Natural killer cell treated with Interleukin-12 subunit alpha and Interleukin-12 subunit beta and Interleukin-15 and Interleukin-18, amount 100 ng/mL, for 72 hours (primary cell): ENCODE data around the gene UBE2J2. TPM values are rescaled to one million over a fixed set of nuclear protein-coding genes. Genes with fewer than 3 reads are reported as not detected.

Experiments used
- ATAC-seq, 2 donors: fragments of 150-1000 bp; cut with Tn5 transposase in 1 of 2; sonication (Bioruptor Pico), chemical (Tn5 transposase) in 1 of 2; 2 replicates each; pipeline ENCODE4 v1.10.0; 2021
- DNase-seq: peaks from one replicate; pipeline ENCODE4 v3.0.0; 2022; ENCODE audit warnings: low spot score
- H3K27ac Mint-ChIP-seq, 2 donors: 1 replicate in 1 of 2; 2 replicates in 1 of 2; pipeline ENCODE4 v1.8.0; 2022; ENCODE audit warnings: mixed read lengths in 2 of 2, mild to moderate bottlenecking in 1 of 2, moderate library complexity in 1 of 2
- H3K27me3 Mint-ChIP-seq, 2 donors: 1 replicate in 1 of 2; 2 replicates in 1 of 2; pipeline ENCODE4 v1.8.0; 2022; ENCODE audit warnings: mixed read lengths in 2 of 2
- H3K36me3 Mint-ChIP-seq: one replicate; pipeline ENCODE4 v1.8.0; 2022; ENCODE audit warnings: mixed read lengths
- H3K4me1 Mint-ChIP-seq, 2 donors: 1 replicate in 1 of 2; 2 replicates in 1 of 2; pipeline ENCODE4 v1.8.0; 2022; ENCODE audit warnings: low read depth in 2 of 2, mixed read lengths in 2 of 2, mild to moderate bottlenecking in 1 of 2
- H3K4me3 Mint-ChIP-seq: one replicate; pipeline ENCODE4 v1.8.0; 2022; ENCODE audit warnings: mixed read lengths
- H3K9me3 Mint-ChIP-seq: 2 replicates; pipeline ENCODE4 v1.8.0; 2022; ENCODE audit warnings: mixed read lengths
- total RNA-seq, 2 donors: library from RNA; stranded (reverse); gene quantifications; one replicate each; pipeline ENCODE4 v1.2.3, GENCODE V29; 2022

UBE2J2 gene
- total RNA-seq, 2 donors from 2014 or later = 70.6 to 119 TPM

GRCh38 chr1:1295154-1295923 is 21.7 kb upstream of the UBE2J2 start:
- Mint-ChIP-seq H3K36me3 (no peaks in the 10 kb centered on the region), H3K27ac (no peak overlapping the region), H3K9me3 (no peaks in the 10 kb centered on the region), H3K4me1 (no peaks in the 10 kb centered on the region), H3K27me3 (no peaks in the 10 kb centered on the region), H3K4me3 (no peak overlapping the region)
- ATAC-seq = no peak
- no peak for DNase-seq

- Mint-ChIP-seq H3K36me3 (no peaks in the 10 kb centered on the region), H3K9me3 (no peaks in the 10 kb centered on the region), H3K4me3 (no peak overlapping the region), H3K4me1 (no peaks in the 10 kb centered on the region), H3K27ac (no peak overlapping the region), H3K27me3 (no peaks in the 10 kb centered on the region)
- DNase-seq (no peak), ATAC-seq (no peak)
These were observed 20.7 kb upstream of the UBE2J2 start for GRCh38 chr1:1294250-1294890.

GRCh38 chr1:1293263-1294249 is 19.9 kb upstream of the UBE2J2 start:
- H3K36me3 Mint-ChIP-seq = no peaks in the 10 kb centered on the region
- no peaks in the 10 kb centered on the region for H3K27me3 Mint-ChIP-seq
- H3K27ac Mint-ChIP-seq = no peak overlapping the region
- H3K9me3 Mint-ChIP-seq = no peaks in the 10 kb centered on the region
- H3K4me3 Mint-ChIP-seq = no peak overlapping the region
- no peak for DNase-seq
- no peaks in the 10 kb centered on the region for H3K4me1 Mint-ChIP-seq
- no peak for ATAC-seq

GRCh38 chr1:1292851-1293250 is 19.2 kb upstream of the UBE2J2 start:
- DNase-seq (no peak), ATAC-seq (no peak)
- Mint-ChIP-seq H3K9me3 (no peaks in the 10 kb centered on the region), H3K27ac (no peak overlapping the region), H3K4me1 (no peaks in the 10 kb centered on the region), H3K36me3 (no peaks in the 10 kb centered on the region), H3K4me3 (no peak overlapping the region), H3K27me3 (no peaks in the 10 kb centered on the region)

GRCh38 chr1:1292442-1292779 is 18.8 kb upstream of the UBE2J2 start:
- no peak for DNase-seq
- H3K36me3 Mint-ChIP-seq = no peaks in the 10 kb centered on the region
- ATAC-seq = no peak
- H3K27me3 Mint-ChIP-seq = no peaks in the 10 kb centered on the region
- H3K4me3 Mint-ChIP-seq = no peak overlapping the region
- no peaks in the 10 kb centered on the region for H3K4me1 Mint-ChIP-seq
- H3K27ac Mint-ChIP-seq = no peak overlapping the region
- H3K9me3 Mint-ChIP-seq = no peaks in the 10 kb centered on the region

GRCh38 chr1:1291548-1292441 is 18.1 kb upstream of the UBE2J2 start:
- ATAC-seq (peak; percentile 5 to 41), DNase-seq (no peak)
- Mint-ChIP-seq H3K4me3 (no peak overlapping the region), H3K27me3 (no peaks in the 10 kb centered on the region), H3K36me3 (no peaks in the 10 kb centered on the region), H3K9me3 (no peaks in the 10 kb centered on the region), H3K4me1 (no peaks in the 10 kb centered on the region), H3K27ac (no peak overlapping the region)

GRCh38 chr1:1291023-1291528 is 17.4 kb upstream of the UBE2J2 start:
- Mint-ChIP-seq H3K9me3 (no peaks in the 10 kb centered on the region), H3K27ac (no peak overlapping the region), H3K36me3 (no peaks in the 10 kb centered on the region), H3K4me1 (no peaks in the 10 kb centered on the region), H3K4me3 (no peak overlapping the region), H3K27me3 (no peaks in the 10 kb centered on the region)
- no peak for DNase-seq
- no peak for ATAC-seq

- Mint-ChIP-seq H3K4me3 (no peak overlapping the region), H3K9me3 (no peaks in the 10 kb centered on the region), H3K4me1 (no peaks in the 10 kb centered on the region), H3K36me3 (no peaks in the 10 kb centered on the region), H3K27me3 (no peaks in the 10 kb centered on the region), H3K27ac (no peak overlapping the region)
- ATAC-seq (peak in 1 of 2 donors; percentile 62), DNase-seq (no peak)
These were observed 16.6 kb upstream of the UBE2J2 start for GRCh38 chr1:1290238-1290731.

- ATAC-seq = no peak
- peaks cover 0 to 3% of the 10 kb centered on the region in 2 donors for H3K4me1 Mint-ChIP-seq
- no peak overlapping the region for H3K27ac Mint-ChIP-seq
- DNase-seq = no peak
- H3K9me3 Mint-ChIP-seq = no peaks in the 10 kb centered on the region
- H3K36me3 Mint-ChIP-seq = no peaks in the 10 kb centered on the region
- H3K27me3 Mint-ChIP-seq = no peaks in the 10 kb centered on the region
- no peak overlapping the region for H3K4me3 Mint-ChIP-seq
These were observed 13.8 kb upstream of the UBE2J2 start for GRCh38 chr1:1287288-1288110.

GRCh38 chr1:1286313-1287261 is 12.9 kb upstream of the UBE2J2 start:
- Mint-ChIP-seq H3K27me3 (no peaks in the 10 kb centered on the region), H3K4me1 (peaks cover 0 to 6% of the 10 kb centered on the region in 2 donors), H3K4me3 (no peak overlapping the region), H3K36me3 (no peaks in the 10 kb centered on the region), H3K27ac (no peak overlapping the region), H3K9me3 (no peaks in the 10 kb centered on the region)
- ATAC-seq (no peak), DNase-seq (no peak)

GRCh38 chr1:1285611-1286311 is 12.1 kb upstream of the UBE2J2 start:
- no peak for ATAC-seq
- H3K27me3 Mint-ChIP-seq = no peaks in the 10 kb centered on the region
- H3K9me3 Mint-ChIP-seq = no peaks in the 10 kb centered on the region
- H3K4me3 Mint-ChIP-seq = no peak overlapping the region
- H3K4me1 Mint-ChIP-seq = peaks cover 0 to 6% of the 10 kb centered on the region in 2 donors
- H3K27ac Mint-ChIP-seq = no peak overlapping the region
- H3K36me3 Mint-ChIP-seq = no peaks in the 10 kb centered on the region
- DNase-seq = no peak
